Mesendoderm (in vitro differentiated cells): ENCODE measurements around the gene KRTAP4-6.
"Not testable (repeated sequence)": the region's sequence is repeated elsewhere in the genome, so short reads cannot be mapped to it uniquely, and the experiment has no call there.

Experiments used
- DNase-seq: peaks from one replicate; pipeline ENCODE4 v3.0.0; 2013
- H2AK5ac ChIP-seq: 2 replicates; pipeline ENCODE4 v1.6.1; 2013; ENCODE audit warnings: low read length, inconsistent platforms
- H2BK120ac ChIP-seq: 2 replicates; pipeline ENCODE4 v1.6.1; 2013; ENCODE audit warnings: low read depth, mild to moderate bottlenecking, low read length, moderate library complexity, mixed read lengths
- H2BK15ac ChIP-seq: replicated peaks from 2 replicates; pipeline ENCODE4 v1.6.1; 2013; ENCODE audit warnings: low read depth, mild to moderate bottlenecking, moderate library complexity
- H2BK5ac ChIP-seq: 2 replicates; pipeline ENCODE4 v1.6.1; 2013; ENCODE audit warnings: low read length, inconsistent platforms
- H3K18ac ChIP-seq: 2 replicates; pipeline ENCODE4 v1.6.1; 2013; ENCODE audit warnings: mild to moderate bottlenecking, low read length, mixed read lengths
- H3K23ac ChIP-seq: one replicate; pipeline ENCODE4 v1.6.1; 2013; ENCODE audit warnings: low read length
- H3K27ac ChIP-seq: 2 replicates; pipeline ENCODE4 v1.5.1; 2013; ENCODE audit warnings: low read depth, mild to moderate bottlenecking, inconsistent platforms, low read length, moderate library complexity
- H3K27me3 ChIP-seq: 2 replicates; pipeline ENCODE4 v1.6.1; 2013; ENCODE audit warnings: low read length, control low read depth, mild to moderate bottlenecking, inconsistent platforms; ENCODE audit not compliant: insufficient read depth, poor library complexity
- H3K36me3 ChIP-seq: 2 replicates; pipeline ENCODE4 v1.6.1; 2013; ENCODE audit warnings: low read length, inconsistent platforms; ENCODE audit not compliant: control insufficient read depth, insufficient read depth
- H3K4ac ChIP-seq: one replicate; pipeline ENCODE4 v1.6.1; 2013; ENCODE audit warnings: low read depth, mild to moderate bottlenecking, low read length, moderate library complexity
- H3K4me1 ChIP-seq: 2 replicates; pipeline ENCODE4 v1.6.1; 2013; ENCODE audit warnings: low read depth, low read length, inconsistent platforms; ENCODE audit not compliant: control insufficient read depth
- H3K4me2 ChIP-seq: 2 replicates; pipeline ENCODE4 v1.6.1; 2013; ENCODE audit warnings: low read length
- H3K4me3 ChIP-seq: 2 replicates; pipeline ENCODE4 v1.5.1; 2013; ENCODE audit warnings: mild to moderate bottlenecking, low read length
- H3K56ac ChIP-seq: one replicate; pipeline ENCODE4 v1.6.1; 2013; ENCODE audit warnings: low read length
- H3K79me1 ChIP-seq: 2 replicates; pipeline ENCODE4 v1.6.1; 2013; ENCODE audit warnings: low read length, inconsistent platforms
- H3K79me2 ChIP-seq: 2 replicates; pipeline ENCODE4 v1.6.1; 2013; ENCODE audit warnings: mild to moderate bottlenecking, low read length; ENCODE audit not compliant: control insufficient read depth, insufficient read depth
- H3K9ac ChIP-seq: 2 replicates; pipeline ENCODE4 v1.6.1; 2013; ENCODE audit warnings: low read length, inconsistent platforms
- H4K5ac ChIP-seq: one replicate; pipeline ENCODE4 v1.6.1; 2013; ENCODE audit warnings: low read length
- H4K8ac ChIP-seq: one replicate; pipeline ENCODE4 v1.6.1; 2013; ENCODE audit warnings: low read depth, mild to moderate bottlenecking, control low read depth, low read length, moderate library complexity
- WGBS: extraction: QIAGEN DNeasy Blood & Tissue Kit; methylation state at CpG from one replicate; pipeline ENCODE4 v1.1.7; 2013; ENCODE audit warnings: low lambda C conversion rate, missing lambda C conversion rate; ENCODE audit not compliant: insufficient coverage; ENCODE audit errors: extremely low coverage; 5-methylcytosine and 5-hydroxymethylcytosine counted together

KRTAP4-6 gene

DNA sequence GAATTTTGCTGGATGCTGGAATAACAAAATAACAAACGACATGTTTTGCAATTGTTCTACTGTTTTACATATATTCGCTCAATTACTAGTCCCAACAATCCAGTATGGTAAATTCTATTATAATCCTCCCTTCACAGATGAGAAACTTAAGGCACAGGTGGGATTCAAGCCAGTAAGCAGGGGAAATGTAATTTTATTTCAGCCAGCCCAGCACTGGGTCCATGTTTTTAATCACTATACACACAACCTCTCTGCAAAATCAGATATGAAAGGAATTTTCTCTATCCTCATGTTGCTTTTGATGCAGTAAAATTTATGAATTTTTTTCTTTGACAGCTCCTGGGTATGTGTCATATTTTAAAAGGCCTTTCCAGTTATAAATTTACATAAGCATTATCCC is 4.9 kb upstream of the KRTAP4-6 start:
- Histone ChIP-seq H3K9ac (no peak overlapping the region), H4K8ac (no peak overlapping the region), H3K23ac (no peak overlapping the region), H2AK5ac (no peak overlapping the region), H3K79me2 (no peaks in the 10 kb centered on the region), H3K79me1 (no peaks in the 10 kb centered on the region), H2BK120ac (no peak overlapping the region), H3K4me2 (no peak overlapping the region), H3K27me3 (no peaks in the 10 kb centered on the region), H2BK15ac (no peak overlapping the region), H2BK5ac (no peak overlapping the region), H3K36me3 (no peaks in the 10 kb centered on the region), H4K5ac (no peak overlapping the region), H3K4ac (no peak overlapping the region), H3K4me3 (no peak overlapping the region), H3K56ac (no peak overlapping the region), H3K4me1 (no peaks in the 10 kb centered on the region), H3K18ac (no peak overlapping the region), H3K27ac (no peak overlapping the region)
- no peak for DNase-seq
- no CpG with 5 or more reads among the region's 2 CpGs for WGBS

DNA sequence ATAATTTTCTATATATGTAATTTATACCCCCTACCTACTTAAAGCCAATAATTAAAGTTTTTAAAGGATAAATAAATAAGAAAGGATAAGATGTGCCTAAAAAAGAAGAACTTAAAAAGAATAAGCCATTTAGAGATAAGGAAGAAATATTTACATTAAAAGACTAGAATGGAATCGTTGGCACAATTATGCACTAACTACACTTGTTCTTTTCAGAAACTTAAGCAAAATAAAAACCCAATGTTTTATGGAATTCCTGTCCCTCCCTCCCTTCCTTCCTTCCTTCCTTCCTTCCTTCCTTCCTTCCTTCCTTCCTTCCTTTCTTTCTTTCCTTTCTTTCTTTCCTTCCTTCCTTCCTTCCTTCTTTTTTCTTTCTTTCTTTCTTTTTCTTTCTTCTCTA is 4.5 kb upstream of the KRTAP4-6 start:
- Histone ChIP-seq H2BK5ac (no peak overlapping the region), H2AK5ac (no peak overlapping the region), H2BK15ac (no peak overlapping the region), H3K4me2 (no peak overlapping the region), H3K18ac (no peak overlapping the region), H3K56ac (no peak overlapping the region), H4K8ac (no peak overlapping the region), H3K4ac (no peak overlapping the region), H3K36me3 (no peaks in the 10 kb centered on the region), H3K27ac (no peak overlapping the region), H3K4me1 (no peaks in the 10 kb centered on the region), H4K5ac (no peak overlapping the region), H3K23ac (no peak overlapping the region), H3K79me1 (no peaks in the 10 kb centered on the region), H2BK120ac (no peak overlapping the region), H3K4me3 (no peak overlapping the region), H3K79me2 (no peaks in the 10 kb centered on the region), H3K9ac (no peak overlapping the region), H3K27me3 (no peaks in the 10 kb centered on the region)
- DNase-seq, result no peak
- no CpG with 5 or more reads among the region's 1 CpG for WGBS

DNA sequence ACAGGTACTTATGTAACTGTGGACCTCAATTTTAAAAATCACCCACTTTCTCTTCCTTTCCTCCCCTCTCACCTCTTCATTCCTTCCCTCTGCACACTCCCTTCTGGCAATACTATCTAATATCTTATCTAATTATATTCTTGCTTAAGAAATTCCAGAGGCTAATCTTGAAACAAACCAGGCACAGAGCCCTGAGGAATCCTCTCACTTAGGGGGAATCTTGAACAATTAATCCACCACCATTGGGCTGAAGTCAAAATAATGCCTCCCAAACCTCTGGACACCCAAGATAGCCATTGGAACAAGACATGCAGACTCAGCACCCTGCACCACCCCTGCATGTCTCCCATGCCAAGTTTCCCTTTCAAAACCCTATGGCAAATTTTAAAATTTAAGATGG is 1.0 kb upstream of the KRTAP4-6 start:
- Histone ChIP-seq H3K9ac (no peak overlapping the region), H3K4me1 (no peaks in the 10 kb centered on the region), H3K56ac (no peak overlapping the region), H3K4me3 (no peak overlapping the region), H3K36me3 (no peaks in the 10 kb centered on the region), H3K18ac (no peak overlapping the region), H2BK5ac (no peak overlapping the region), H3K4ac (no peak overlapping the region), H4K8ac (no peak overlapping the region), H2BK15ac (no peak overlapping the region), H4K5ac (no peak overlapping the region), H2BK120ac (no peak overlapping the region), H3K27ac (no peak overlapping the region), H3K27me3 (no peaks in the 10 kb centered on the region), H2AK5ac (no peak overlapping the region), H3K79me1 (no peaks in the 10 kb centered on the region), H3K23ac (no peak overlapping the region), H3K79me2 (no peaks in the 10 kb centered on the region), H3K4me2 (no peak overlapping the region)
- DNase-seq, result no peak

DNA sequence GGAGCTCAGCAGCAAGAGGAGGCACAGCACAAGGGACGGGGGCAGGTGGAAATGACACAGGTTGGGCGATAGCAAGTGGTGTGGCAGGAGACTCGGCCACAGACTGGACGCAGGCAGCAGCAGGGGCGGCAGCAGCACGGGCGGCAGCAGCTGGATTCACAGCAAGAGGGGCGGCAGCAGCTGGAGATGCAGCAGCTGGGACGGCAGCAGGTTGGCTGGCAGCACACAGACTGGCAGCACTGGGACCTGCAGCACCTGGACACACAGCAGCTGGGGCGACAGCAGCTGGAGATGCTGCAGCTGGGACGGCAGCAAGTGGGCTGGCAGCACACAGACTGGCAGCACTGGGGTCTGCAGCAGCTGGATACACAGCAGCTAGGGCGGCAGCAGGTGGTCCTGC is 479 bp downstream of the KRTAP4-6 start:
- H3K23ac ChIP-seq, H2BK5ac ChIP-seq, H2BK15ac ChIP-seq, H3K4ac ChIP-seq, H2BK120ac ChIP-seq, H3K9ac ChIP-seq, H3K4me3 ChIP-seq, H4K8ac ChIP-seq, H3K18ac ChIP-seq, H4K5ac ChIP-seq, H3K4me2 ChIP-seq, H3K4me1 ChIP-seq, H3K79me2 ChIP-seq, H3K79me1 ChIP-seq, H3K27ac ChIP-seq, H3K36me3 ChIP-seq, H2AK5ac ChIP-seq, DNase-seq, H3K27me3 ChIP-seq, H3K56ac ChIP-seq: not testable (repeated sequence)
- no CpG with 5 or more reads among the region's 12 CpGs for WGBS

DNA sequence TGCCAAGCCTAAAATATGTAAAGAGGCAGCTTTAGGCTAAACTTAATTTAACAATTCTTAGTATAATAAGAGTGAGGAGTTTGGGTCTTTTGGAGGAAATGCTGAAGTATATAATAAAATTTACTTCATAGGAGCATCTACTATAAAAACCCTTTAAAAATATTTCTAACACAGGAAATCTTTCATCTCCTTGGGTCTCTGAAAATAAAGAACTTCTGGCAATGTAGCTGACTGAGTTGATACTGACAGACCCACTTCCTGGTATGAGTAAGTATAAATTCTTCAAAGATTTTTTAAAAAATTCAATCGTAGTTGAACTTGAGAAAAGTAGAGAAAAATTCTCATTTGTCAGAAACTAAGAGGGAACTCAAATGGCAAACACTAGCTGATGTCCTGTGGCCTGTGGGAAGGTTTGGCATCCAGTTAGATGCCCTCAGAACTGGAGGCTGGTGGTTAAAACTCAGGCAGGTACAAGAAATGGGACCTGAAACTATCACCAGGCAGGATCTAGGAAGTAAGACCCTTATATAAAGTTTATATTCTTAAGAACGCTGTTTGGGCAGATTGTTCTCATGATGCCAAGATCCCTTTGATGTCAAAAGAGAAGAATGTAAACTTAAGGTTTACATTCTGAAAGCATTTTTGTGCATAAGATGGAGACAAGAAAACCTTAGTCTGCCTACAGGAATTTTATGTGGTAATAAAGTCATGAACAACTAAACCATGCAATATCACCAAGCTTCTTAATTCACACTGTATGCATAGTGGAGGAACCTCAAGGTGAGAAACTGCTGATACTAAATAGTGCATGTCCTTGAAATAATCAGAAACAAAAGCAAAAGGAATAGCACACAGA is 6.2 kb downstream of the KRTAP4-6 start:
- Histone ChIP-seq H3K9ac (no peak overlapping the region), H2BK5ac (no peak overlapping the region), H3K36me3 (no peaks in the 10 kb centered on the region), H4K8ac (no peak overlapping the region), H3K4me3 (no peak overlapping the region), H4K5ac (no peak overlapping the region), H3K27me3 (no peaks in the 10 kb centered on the region), H3K79me1 (no peaks in the 10 kb centered on the region), H3K79me2 (no peaks in the 10 kb centered on the region), H3K4me1 (no peaks in the 10 kb centered on the region), H3K4me2 (no peak overlapping the region), H2AK5ac (no peak overlapping the region), H3K56ac (no peak overlapping the region), H3K4ac (no peak overlapping the region), H2BK15ac (no peak overlapping the region), H3K27ac (no peak overlapping the region), H3K23ac (no peak overlapping the region), H3K18ac (no peak overlapping the region), H2BK120ac (no peak overlapping the region)
- no peak for DNase-seq
- no CpG with 5 or more reads among the region's 2 CpGs for WGBS

DNA sequence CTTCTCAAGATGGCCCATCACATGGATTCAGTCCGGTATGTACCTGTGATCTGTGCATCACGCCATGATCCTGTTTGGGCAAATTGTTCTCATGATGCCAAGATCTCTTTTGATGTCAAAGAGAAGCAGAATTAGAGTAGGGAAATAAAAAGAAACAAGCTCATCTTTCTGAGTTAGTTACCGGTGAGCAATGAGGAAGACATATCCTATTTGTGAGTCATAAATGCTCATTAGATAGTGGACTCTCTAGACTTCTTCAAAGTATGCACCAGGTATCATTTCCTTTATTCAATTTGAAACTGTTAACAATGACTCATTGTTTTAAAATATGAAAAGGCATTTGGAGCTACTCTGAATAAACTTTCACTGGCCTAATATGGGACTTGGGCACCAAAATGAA is 8.4 kb downstream of the KRTAP4-6 start:
- Histone ChIP-seq H3K9ac (no peak overlapping the region), H3K23ac (no peak overlapping the region), H4K5ac (no peak overlapping the region), H2BK120ac (no peak overlapping the region), H3K4me2 (no peak overlapping the region), H2BK5ac (no peak overlapping the region), H3K56ac (no peak overlapping the region), H3K4me1 (no peaks in the 10 kb centered on the region), H3K79me2 (no peaks in the 10 kb centered on the region), H3K4me3 (no peak overlapping the region), H2AK5ac (no peak overlapping the region), H3K27me3 (no peaks in the 10 kb centered on the region), H3K79me1 (no peaks in the 10 kb centered on the region), H3K36me3 (no peaks in the 10 kb centered on the region), H3K4ac (no peak overlapping the region), H3K18ac (no peak overlapping the region), H2BK15ac (no peak overlapping the region), H3K27ac (no peak overlapping the region), H4K8ac (no peak overlapping the region)
- DNase-seq, result no peak
- WGBS, result no CpG with 5 or more reads among the region's 3 CpGs
